Esophagus squamous epithelium (tissue), 4 donors: Measurements from ENCODE around the gene UGT1A4.

Experiments used
- CTCF ChIP-seq, 6 experiments: fragments of 450-650 bp in 4 of 6; fragments of 200-600 bp in 2 of 6; sonication (generic) in 2 of 6; IDR thresholded peaks; one replicate each; pipeline ENCODE4 v1.5.1; 2016 to 2019; ENCODE audit warnings: antibody characterized with exemption in 6 of 6, mild to moderate bottlenecking in 4 of 6, moderate library complexity in 4 of 6
- POLR2A ChIP-seq, 4 donors: fragments of 450-650 bp; IDR thresholded peaks; one replicate each; pipeline ENCODE4 v1.6.1; 2017; ENCODE audit warnings: antibody characterized with exemption in 4 of 4, mild to moderate bottlenecking in 4 of 4, moderate library complexity in 3 of 4

GRCh38 chr2:233816334-233816733 lies 97.8 kb downstream of the UGT1A4 start:
- TF ChIP-seq CTCF (IDR thresholded peaks at IDR 0.05) = no peak
- TF ChIP-seq POLR2A (IDR thresholded peaks at IDR 0.05) = no peak
